ENCODE data around the gene OBSCN.

Gene OBSCN

GRCh38 chr1:228207381-228207810 is 448 bp upstream of the OBSCN start:
- ChIA-PET CTCF (no interaction called here), POLR2A (no interaction called here)
- no peak for TF ChIP-seq NFRKB (IDR thresholded peaks at IDR 0.05)
- TF ChIP-seq PKNOX1 (IDR thresholded peaks at IDR 0.05) = no peak
- no peak for TF ChIP-seq FOXA1 (IDR thresholded peaks at IDR 0.05)
- TF ChIP-seq L3MBTL2 (conservative IDR thresholded peaks at IDR 0.05) = no peak
- no peak for TF ChIP-seq FOXM1 (IDR thresholded peaks at IDR 0.05; ENCODE audit: borderline replicate concordance)
- TF ChIP-seq ARNT (IDR thresholded peaks at IDR 0.05) = no peak
- no peak for TF ChIP-seq HDGF (IDR thresholded peaks at IDR 0.05; ENCODE audit: borderline replicate concordance)
- no peak for TF ChIP-seq SP1 (IDR thresholded peaks at IDR 0.05)
- no peak for TF ChIP-seq FOXK2 (IDR thresholded peaks at IDR 0.05)
- no peak for TF ChIP-seq LEF1 (IDR thresholded peaks at IDR 0.05; ENCODE audit: borderline replicate concordance)
- no peak for TF ChIP-seq BHLHE40 (IDR thresholded peaks at IDR 0.05; ENCODE audit: borderline replicate concordance)
- no peak for TF ChIP-seq TARDBP (IDR thresholded peaks at IDR 0.05)
- no peak for TF ChIP-seq ELF4 (IDR thresholded peaks at IDR 0.05)
- TF ChIP-seq SUZ12 (IDR thresholded peaks at IDR 0.05) = no peak
- no peak for TF ChIP-seq CTBP1 (IDR thresholded peaks at IDR 0.05; ENCODE audit: borderline replicate concordance)
- no peak for TF ChIP-seq ZNF384 (IDR thresholded peaks at IDR 0.05)
- no peak for DNase-seq (ENCODE audit: extremely low spot score)

- POLR2A ChIA-PET = no interaction called here
- CTCF ChIA-PET = no interaction called here
- DNase-seq (ENCODE audit: extremely low spot score) = no peak
- no peak for TF ChIP-seq LEF1 (IDR thresholded peaks at IDR 0.05; ENCODE audit: borderline replicate concordance)
- TF ChIP-seq FOXK2 (IDR thresholded peaks at IDR 0.05) = no peak
- TF ChIP-seq TARDBP (IDR thresholded peaks at IDR 0.05) = no peak
- no peak for TF ChIP-seq FOXA1 (IDR thresholded peaks at IDR 0.05)
- no peak for TF ChIP-seq HDGF (IDR thresholded peaks at IDR 0.05; ENCODE audit: borderline replicate concordance)
- TF ChIP-seq ARNT (IDR thresholded peaks at IDR 0.05) = no peak
- no peak for TF ChIP-seq SP1 (IDR thresholded peaks at IDR 0.05)
- TF ChIP-seq ELF4 (IDR thresholded peaks at IDR 0.05) = no peak
- TF ChIP-seq L3MBTL2 (conservative IDR thresholded peaks at IDR 0.05) = no peak
- no peak for TF ChIP-seq NFRKB (IDR thresholded peaks at IDR 0.05)
- TF ChIP-seq ZNF384 (IDR thresholded peaks at IDR 0.05) = no peak
These were observed 1.1 kb downstream of the OBSCN start for GRCh38 chr1:228208831-228209551.

GRCh38 chr1:228209657-228210056 is 1.8 kb downstream of the OBSCN start:
- ChIA-PET POLR2A (interaction anchor here (1.5 kb wide), 1 partner anchor 44 kb away, joined by 7 read pairs; the partner anchor contains the start of gene IBA57), CTCF (no interaction called here)
- no peak for TF ChIP-seq HDGF (IDR thresholded peaks at IDR 0.05; ENCODE audit: borderline replicate concordance)
- no peak for TF ChIP-seq NFRKB (IDR thresholded peaks at IDR 0.05)
- no peak for DNase-seq (ENCODE audit: extremely low spot score)

GRCh38 chr1:228210076-228210651 is 2.3 kb downstream of the OBSCN start:
- no peak for DNase-seq (ENCODE audit: extremely low spot score)
- TF ChIP-seq PKNOX1 (IDR thresholded peaks at IDR 0.05) = no peak
- no peak for TF ChIP-seq SUZ12 (IDR thresholded peaks at IDR 0.05)
- no peak for TF ChIP-seq HDGF (IDR thresholded peaks at IDR 0.05; ENCODE audit: borderline replicate concordance)
- no peak for TF ChIP-seq FOXM1 (IDR thresholded peaks at IDR 0.05; ENCODE audit: borderline replicate concordance)
- no peak for TF ChIP-seq FOXA1 (IDR thresholded peaks at IDR 0.05)
- no peak for TF ChIP-seq CTBP1 (IDR thresholded peaks at IDR 0.05; ENCODE audit: borderline replicate concordance)
- no peak for TF ChIP-seq NFRKB (IDR thresholded peaks at IDR 0.05)
- TF ChIP-seq L3MBTL2 (conservative IDR thresholded peaks at IDR 0.05) = no peak
- TF ChIP-seq ZNF384 (IDR thresholded peaks at IDR 0.05) = no peak
- TF ChIP-seq LEF1 (IDR thresholded peaks at IDR 0.05; ENCODE audit: borderline replicate concordance) = no peak
- no peak for TF ChIP-seq SP1 (IDR thresholded peaks at IDR 0.05)
- TF ChIP-seq FOXK2 (IDR thresholded peaks at IDR 0.05) = no peak
- ChIA-PET CTCF (interaction anchor here (1.0 kb wide), 1 partner anchor 30 kb away, joined by 4 read pairs; no protein-coding TSS in a partner anchor), POLR2A (interaction anchor here (0.6 to 1.5 kb wide), 2 partner anchors 8 to 45 kb away, joined by 3 to 7 read pairs; partner anchors contain the start of gene IBA57)

GRCh38 chr1:228210712-228211530 is 3.1 kb downstream of the OBSCN start:
- TF ChIP-seq NFRKB (IDR thresholded peaks at IDR 0.05) (no peak), LEF1 (IDR thresholded peaks at IDR 0.05; ENCODE audit: borderline replicate concordance) (no peak), ELF4 (IDR thresholded peaks at IDR 0.05) (no peak), ZNF384 (IDR thresholded peaks at IDR 0.05) (no peak), BHLHE40 (IDR thresholded peaks at IDR 0.05; ENCODE audit: borderline replicate concordance) (no peak), ARNT (IDR thresholded peaks at IDR 0.05) (no peak), FOXM1 (IDR thresholded peaks at IDR 0.05; ENCODE audit: borderline replicate concordance) (no peak), SUZ12 (IDR thresholded peaks at IDR 0.05) (no peak), PKNOX1 (IDR thresholded peaks at IDR 0.05) (no peak), HDGF (IDR thresholded peaks at IDR 0.05; ENCODE audit: borderline replicate concordance) (no peak), L3MBTL2 (conservative IDR thresholded peaks at IDR 0.05) (no peak), FOXA1 (IDR thresholded peaks at IDR 0.05) (no peak), SP1 (IDR thresholded peaks at IDR 0.05) (no peak), FOXK2 (IDR thresholded peaks at IDR 0.05) (no peak), CTBP1 (IDR thresholded peaks at IDR 0.05; ENCODE audit: borderline replicate concordance) (no peak), TARDBP (IDR thresholded peaks at IDR 0.05) (no peak)
- POLR2A ChIA-PET = interaction anchor here (0.6 to 1.5 kb wide), 2 partner anchors 9 to 45 kb away, joined by 3 to 7 read pairs; partner anchors contain the start of gene IBA57
- CTCF ChIA-PET = interaction anchor here (1.0 kb wide), 1 partner anchor 31 kb away, joined by 4 read pairs; no protein-coding TSS in a partner anchor
- no peak for DNase-seq (ENCODE audit: extremely low spot score)

Data from HEK293T (cell line).